DMS53 treated with DMSO at 0.1 percent for 48 hours (cell line): ENCODE results near the gene EXOC2.
"Not testable (repeated sequence)": the region's sequence is repeated elsewhere in the genome, so short reads cannot be mapped to it uniquely, and the experiment has no call there.

ENCODE experiments used
- DNase-seq: peaks from one replicate; lab custom pipeline; 2025; ENCODE audit not compliant: unreplicated experiment; lab: John Stamatoyannopoulos, UW

The EXOC2 gene

GRCh38 chr6:709471-710056 is 16.6 kb upstream of the EXOC2 start:
- no peak for DNase-seq

DNA sequence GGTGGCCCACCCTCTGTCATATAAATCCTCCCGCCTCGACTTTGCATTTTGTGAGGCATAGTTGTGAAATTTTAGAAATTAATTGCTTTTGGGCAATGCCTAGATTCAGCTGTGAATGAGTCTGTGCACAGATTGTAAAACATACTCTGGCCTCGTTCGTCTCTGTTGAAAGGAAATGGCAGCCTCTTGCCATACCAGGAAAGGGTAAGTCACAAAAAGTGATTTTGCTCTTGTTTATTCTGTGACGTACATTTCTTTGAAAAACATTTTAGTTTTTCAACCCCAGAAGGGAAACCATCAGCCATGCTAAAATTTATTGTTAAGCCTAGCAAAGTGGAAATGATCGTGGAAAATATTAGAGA is 15.3 kb upstream of the EXOC2 start:
- DNase-seq: no peak

GRCh38 chr6:707576-708236 is 14.8 kb upstream of the EXOC2 start:
- DNase-seq: no peak

DNA sequence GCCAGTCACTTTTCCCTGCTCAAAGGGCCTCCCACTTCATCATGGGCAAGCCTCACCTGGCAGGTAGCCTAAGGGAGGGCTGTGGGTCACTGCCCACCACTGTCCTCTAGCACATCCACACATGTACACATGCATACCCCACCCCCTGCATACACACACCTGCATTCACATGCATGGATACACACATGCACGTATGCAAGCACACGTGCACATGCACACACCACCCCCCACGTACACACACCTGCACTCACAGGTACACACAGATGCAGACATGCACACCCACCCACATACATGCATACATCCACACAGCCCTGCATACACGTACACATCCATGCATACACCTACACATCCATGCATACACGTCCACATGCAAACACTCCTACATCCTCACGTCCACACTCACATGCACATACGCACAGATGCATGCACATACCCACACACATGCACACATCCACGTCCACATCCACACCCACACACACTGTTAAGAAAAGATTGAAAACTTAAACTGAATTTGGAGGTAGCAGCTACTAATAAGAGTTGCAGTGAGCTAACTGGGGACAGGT is 14.0 kb upstream of the EXOC2 start:
- DNase-seq: no peak

- DNase-seq: no peak
Observed at GRCh38 chr6:706146-706545, 13.2 kb upstream of the EXOC2 start.

- no peak for DNase-seq
Observed at GRCh38 chr6:705047-705446, 12.1 kb upstream of the EXOC2 start.

GRCh38 chr6:704046-704445 is 11.1 kb upstream of the EXOC2 start:
- DNase-seq: no peak

DNA sequence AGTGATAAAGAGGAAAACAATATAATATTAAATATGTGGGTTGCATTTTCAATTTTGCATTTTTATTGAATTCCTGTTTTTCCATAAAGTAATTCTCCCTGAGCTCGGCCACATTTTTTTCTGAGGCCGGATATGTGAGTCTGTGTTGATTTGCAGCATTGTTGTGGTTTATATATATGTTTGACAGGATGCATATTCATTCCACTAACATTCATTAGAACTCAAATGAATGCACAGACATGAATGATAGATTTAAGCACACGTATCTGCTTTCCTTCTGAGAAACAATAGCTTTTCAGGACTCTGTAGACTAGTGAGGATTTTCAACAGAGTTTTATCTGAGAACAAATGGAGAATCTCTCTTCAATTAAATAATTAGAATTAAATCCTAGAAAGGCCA is 10.6 kb upstream of the EXOC2 start:
- no peak for DNase-seq

DNA sequence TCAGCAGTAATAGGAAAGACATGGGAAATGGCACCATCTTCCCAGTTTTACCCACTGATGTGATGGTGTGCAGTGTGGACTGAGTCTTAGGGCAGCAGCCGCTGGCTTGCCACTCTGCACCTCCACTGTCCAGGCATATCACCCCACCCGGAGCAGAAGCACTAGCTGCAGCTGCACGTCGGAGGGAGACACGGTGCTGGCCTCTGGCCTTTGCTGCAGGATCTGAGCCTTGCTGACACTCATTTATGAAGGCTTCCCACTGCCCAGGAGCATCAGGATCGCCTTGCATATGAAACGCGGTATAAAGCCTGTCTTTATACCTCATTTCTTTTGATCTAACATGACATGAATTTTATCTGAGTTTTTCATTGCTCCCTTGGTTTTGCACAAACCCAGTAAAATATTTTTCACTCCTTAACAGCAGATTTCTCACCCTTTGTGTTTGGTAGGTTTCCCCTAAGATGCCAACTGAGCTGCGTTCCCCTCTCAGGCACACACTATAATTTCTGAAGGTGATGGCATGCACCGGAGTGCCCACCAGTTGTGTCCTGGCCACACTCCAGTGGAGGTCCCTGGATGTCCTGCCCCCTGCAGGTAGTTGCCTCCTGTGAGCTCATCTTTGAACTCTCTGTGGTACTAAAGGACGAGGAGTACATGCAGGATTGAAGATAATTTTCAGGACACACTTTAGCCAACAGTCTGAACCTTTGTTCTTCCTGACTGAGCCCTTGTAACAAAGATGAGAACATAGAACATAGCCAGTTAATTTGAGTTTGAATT is 9.0 kb upstream of the EXOC2 start:
- DNase-seq: no peak

- DNase-seq: no peak
Observed at GRCh38 chr6:701215-701614, 8.3 kb upstream of the EXOC2 start.

DNA sequence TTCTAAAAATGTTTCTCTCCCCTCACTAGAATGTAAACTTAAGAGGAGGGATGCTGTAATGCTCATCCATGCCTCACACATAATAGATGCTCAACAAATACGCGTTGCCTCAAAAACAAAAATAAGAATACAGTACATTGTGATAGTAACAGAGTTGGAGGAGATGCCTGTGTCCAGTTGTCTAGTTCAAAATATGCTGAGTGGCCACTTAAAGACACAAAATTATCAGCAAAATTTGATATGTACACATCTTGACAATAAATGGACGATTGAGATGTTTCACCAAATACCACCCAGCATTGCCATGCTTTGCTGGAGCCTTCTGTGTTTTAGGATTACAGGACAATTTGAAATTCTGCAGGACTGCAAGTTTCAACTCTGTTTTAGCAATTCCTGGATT is 7.6 kb upstream of the EXOC2 start:
- DNase-seq: no peak

DNA sequence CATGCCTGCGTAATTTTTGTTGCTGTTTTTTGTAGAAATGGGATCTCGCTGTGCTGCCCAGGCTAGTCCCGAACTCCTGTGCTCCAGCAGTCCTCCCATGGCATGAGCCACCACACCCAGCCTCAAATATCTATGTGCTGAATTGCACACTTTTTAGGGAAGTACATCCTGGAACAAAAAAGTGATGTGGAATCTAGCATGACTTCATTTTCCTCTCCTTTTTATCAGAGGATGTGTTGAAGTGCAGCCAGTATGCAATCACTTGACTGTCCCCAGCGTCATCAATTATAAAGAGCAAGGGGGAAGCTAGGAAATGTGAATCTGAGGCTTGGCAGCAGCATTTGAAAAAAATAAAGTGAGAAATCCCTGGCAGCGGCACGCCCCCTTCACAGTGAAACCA is 6.4 kb upstream of the EXOC2 start:
- DNase-seq: no peak

- DNase-seq: not testable (repeated sequence)
Observed at GRCh38 chr6:694431-695126, 1.6 kb upstream of the EXOC2 start.

GRCh38 chr6:693723-694009 is 727 bp upstream of the EXOC2 start:
- no peak for DNase-seq

DNA sequence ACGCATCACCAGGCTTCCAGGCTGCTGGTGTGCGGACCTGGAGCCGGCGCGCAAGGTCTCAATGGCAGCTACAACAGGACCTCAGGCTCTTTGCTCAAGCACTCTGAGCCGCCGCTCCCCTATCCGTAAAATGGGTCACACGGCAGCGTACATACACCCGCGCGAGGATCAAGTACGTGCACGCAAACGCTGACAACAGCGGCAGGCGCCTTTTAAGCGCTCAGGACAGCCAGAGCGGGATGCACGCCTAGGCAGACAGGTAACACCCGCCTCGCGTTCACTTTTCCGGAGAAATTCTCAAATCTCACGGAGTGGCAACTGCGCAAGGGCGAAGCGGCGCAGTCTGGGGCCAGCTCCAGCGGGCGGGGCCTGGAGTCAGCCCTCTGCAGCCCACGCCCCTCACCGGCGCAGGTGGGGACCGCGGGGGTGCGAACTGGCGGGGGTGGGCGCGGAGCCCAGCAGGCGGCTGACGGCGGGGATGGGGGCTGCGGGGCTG is 535 bp downstream of the EXOC2 start:
- peak; percentile 35 for DNase-seq

- DNase-seq: no peak
Observed at GRCh38 chr6:689223-689622, 3.7 kb downstream of the EXOC2 start.

DNA sequence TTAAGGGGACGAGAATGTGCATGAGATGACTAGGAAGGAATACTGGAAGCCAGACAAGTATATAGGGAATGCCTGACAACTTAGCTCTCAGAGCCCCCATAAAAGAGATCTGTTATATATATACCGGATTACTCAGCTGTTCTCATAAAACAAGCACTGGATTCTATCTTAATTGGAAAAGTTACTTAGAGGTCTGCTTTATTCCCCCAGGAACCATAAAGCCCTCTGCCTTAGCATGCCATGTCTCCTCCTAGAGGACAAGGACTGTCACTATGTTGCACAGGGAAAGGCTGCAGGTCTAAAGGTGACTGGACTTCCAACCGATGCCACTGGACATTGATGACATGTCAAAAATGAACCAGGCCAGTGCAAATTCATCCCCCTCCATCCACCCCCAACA is 6.4 kb downstream of the EXOC2 start:
- no peak for DNase-seq

DNA sequence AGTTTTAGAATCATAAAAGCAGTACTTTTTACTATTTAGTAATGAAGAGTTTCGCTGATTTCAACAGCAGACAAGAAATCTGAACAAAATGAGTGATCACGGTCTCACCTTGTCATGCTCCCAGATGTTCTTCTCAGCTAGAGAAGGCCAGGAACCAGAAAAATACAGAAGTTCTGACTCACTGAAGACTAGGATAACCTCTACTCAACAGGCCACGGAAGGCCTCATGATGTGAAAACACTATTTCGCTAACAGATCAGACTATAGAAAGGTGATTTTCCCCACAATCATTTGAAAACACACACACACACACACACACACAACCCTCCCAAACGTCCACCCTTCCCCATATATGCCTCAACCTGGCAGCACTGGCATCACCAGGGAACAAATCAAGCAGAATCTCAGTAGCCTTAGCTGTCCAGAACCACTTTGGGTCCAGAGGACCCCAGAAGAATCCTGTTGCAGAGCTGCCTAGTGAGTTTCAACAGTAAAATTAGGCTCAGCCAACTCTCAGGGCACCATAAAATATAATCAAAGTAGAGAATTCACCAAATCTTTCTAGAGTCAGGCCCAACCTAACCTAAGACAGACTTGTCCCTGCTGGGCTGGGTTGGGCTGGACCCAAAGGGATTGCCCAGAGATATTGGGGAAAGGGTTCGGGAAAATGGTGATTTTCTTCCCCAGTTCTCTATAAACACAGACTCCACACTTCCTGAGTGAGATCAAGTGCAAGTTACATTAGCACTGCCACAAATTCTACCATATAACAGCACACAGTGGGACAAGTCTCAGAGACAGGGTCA is 7.9 kb downstream of the EXOC2 start:
- DNase-seq: no peak

DNA sequence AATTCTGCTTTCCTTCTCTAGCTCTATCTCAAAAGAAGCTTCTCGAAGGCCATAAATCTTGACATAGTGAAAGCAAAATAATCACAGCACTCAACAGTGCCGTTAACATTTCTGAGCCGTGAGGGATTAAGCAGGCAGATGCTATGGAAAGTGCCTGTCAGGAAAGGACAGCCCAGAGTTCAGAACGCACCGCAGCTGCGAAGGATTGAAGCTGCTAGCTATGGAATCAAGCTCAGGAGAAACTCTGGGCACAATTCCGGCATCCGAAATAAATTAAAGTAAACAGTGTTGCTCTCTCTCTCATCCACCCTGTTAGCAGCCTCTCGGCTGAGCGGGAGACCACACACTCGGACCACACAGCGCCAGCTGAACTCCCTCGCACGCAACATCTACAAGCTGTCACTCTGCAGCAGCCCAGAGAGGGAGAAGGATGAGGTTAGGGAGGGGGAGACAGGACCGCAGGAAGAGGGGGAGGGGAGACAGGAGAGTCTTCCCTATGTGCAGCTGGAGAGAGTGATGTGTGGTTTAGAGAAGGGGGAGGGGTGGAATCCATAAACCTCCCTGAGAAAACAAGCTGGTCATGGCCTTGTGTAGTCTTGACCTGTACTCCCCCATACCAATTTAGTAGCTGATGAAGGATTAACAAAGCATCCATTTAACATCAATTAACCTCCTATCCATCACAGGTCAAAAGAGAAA is 9.0 kb downstream of the EXOC2 start:
- no peak for DNase-seq

GRCh38 chr6:680666-681340 is 12.1 kb downstream of the EXOC2 start:
- DNase-seq: no peak
